HCT116 (cell line): ENCODE results near the gene CEACAM18. TPM values are rescaled to one million over a fixed set of nuclear protein-coding genes. Genes with fewer than 3 reads are reported as not detected.

Experiments used
- ATAC-seq: fragments of 200-7000 bp; cut with Tn5 transposase; 2 replicates; pipeline ENCODE4 v1.9.1; 2020; ENCODE audit warnings: mild to moderate bottlenecking, moderate library complexity
- BruUV-seq: library from RNA; stranded (reverse); fragments of 400-500 nt; replicated peaks from 2 replicates; lab custom pipeline; 2021; lab: Mats Ljungman, UMichigan
- CTCF ChIA-PET: fragments of 300-600 bp; sonication (Branson Sonifier 250); formaldehyde crosslinking; loops from one replicate; lab custom pipeline; 2021; ENCODE audit warnings: antibody characterized with exemption; lab: Charles Lee
- POLR2A ChIA-PET: fragments of 300-600, 350-600 bp; sonication (Branson Sonifier 250); formaldehyde crosslinking; loops from one replicate; lab custom pipeline; 2021; ENCODE audit warnings: antibody characterized with exemption; lab: Charles Lee
- RAD21 ChIA-PET, 2 experiments: fragments of 300-600 bp; sonication (Branson Sonifier 250); formaldehyde crosslinking; loops; one replicate each; lab custom pipeline; 2023; ENCODE audit warnings: low total read pairs in 2 of 2; ENCODE audit not compliant: uncharacterized antibody in 2 of 2, unreplicated experiment in 2 of 2, low non-redundant PET in 1 of 2; lab: Charles Lee
- DNase-seq: peaks from one replicate; pipeline ENCODE4 v3.0.0-alpha.2; 2010; ENCODE audit warnings: low read depth, low spot score
- H2AFZ ChIP-seq: fragments of 200-600 bp; shearing (Covaris generic), sonication (generic); 2 replicates; pipeline ENCODE4 v1.6.1; 2017; ENCODE audit warnings: low read depth, mixed run types, mixed read lengths, antibody characterized with exemption, low read length; ENCODE audit not compliant: poor library complexity, severe bottlenecking
- H3K27ac ChIP-seq: 2 replicates; pipeline ENCODE4 v1.5.1; 2012; ENCODE audit warnings: low read depth, low read length
- H3K27me3 ChIP-seq: fragments of 200-600 bp; sonication (generic); 2 replicates; pipeline ENCODE4 v1.6.1; 2016; ENCODE audit warnings: mixed run types, low read length, mixed read lengths; ENCODE audit not compliant: insufficient read depth
- H3K36me3 ChIP-seq, 2 experiments: fragments of 200-500 bp in 1 of 2; fragments of 200-600 bp in 1 of 2; sonication (Bioruptor generic) in 1 of 2; sonication (generic) in 1 of 2; 2 replicates each; pipeline versions ENCODE4 v1.5.1 to v1.6.1; 2014 to 2016; ENCODE audit warnings: low read length in 2 of 2, inconsistent platforms in 1 of 2, mixed read lengths in 1 of 2, mixed run types in 1 of 2; ENCODE audit not compliant: insufficient read depth in 2 of 2, control insufficient read depth in 1 of 2
- H3K4me1 ChIP-seq, 2 experiments: fragments of 200-600 bp in 1 of 2; sonication (generic) in 1 of 2; 2 replicates each; pipeline versions ENCODE4 v1.5.1 to v1.6.1; 2012 to 2017; ENCODE audit warnings: low read length in 2 of 2, inconsistent platforms in 1 of 2, mild to moderate bottlenecking in 1 of 2, mixed read lengths in 1 of 2, mixed run types in 1 of 2, moderate library complexity in 1 of 2; ENCODE audit not compliant: insufficient read depth in 2 of 2, control insufficient read depth in 1 of 2
- H3K4me2 ChIP-seq: fragments of 200-600 bp; sonication (generic); 2 replicates; pipeline ENCODE4 v1.6.1; 2017; ENCODE audit warnings: mixed run types, low read length, mixed read lengths
- H3K4me3 ChIP-seq, 2 experiments: fragments of 200-600 bp in 1 of 2; sonication (generic) in 1 of 2; replicated peaks in 1 of 2; 2 replicates each; pipeline ENCODE4 v1.5.1; 2011 to 2016; ENCODE audit warnings: low read length in 2 of 2, control low read depth in 1 of 2, low read depth in 1 of 2, mild to moderate bottlenecking in 1 of 2, mixed read lengths in 1 of 2, mixed run types in 1 of 2
- H3K79me2 ChIP-seq: fragments of 200-600 bp; sonication (generic); 2 replicates; pipeline ENCODE4 v1.6.1; 2017; ENCODE audit warnings: mild to moderate bottlenecking, mixed run types, low read length, moderate library complexity, mixed read lengths; ENCODE audit not compliant: insufficient read depth
- H3K9ac ChIP-seq: fragments of 200-600 bp; sonication (generic); 2 replicates; pipeline ENCODE4 v1.6.1; 2016; ENCODE audit warnings: low read length, mixed read lengths
- H3K9me2 ChIP-seq: fragments of 200-600 bp; sonication (generic), shearing (Covaris generic); 2 replicates; pipeline ENCODE4 v1.6.1; 2017; ENCODE audit warnings: mixed run types, mild to moderate bottlenecking, moderate library complexity; ENCODE audit not compliant: insufficient read depth
- H3K9me3 ChIP-seq, 2 experiments: fragments of 200-500 bp in 1 of 2; fragments of 200-600 bp in 1 of 2; sonication (Bioruptor generic) in 1 of 2; sonication (generic) in 1 of 2; 2 replicates each; pipeline ENCODE4 v1.6.1; 2014 to 2017; ENCODE audit warnings: low read length in 2 of 2, mixed read lengths in 2 of 2, inconsistent platforms in 1 of 2, low read depth in 1 of 2, mild to moderate bottlenecking in 1 of 2, mixed run types in 1 of 2, moderate library complexity in 1 of 2; ENCODE audit not compliant: control insufficient read depth in 1 of 2, insufficient read depth in 1 of 2
- H4K20me1 ChIP-seq: fragments of 200-600 bp; sonication (generic), shearing (Covaris generic); 2 replicates; pipeline ENCODE4 v1.6.1; 2017; ENCODE audit warnings: mixed run types, mild to moderate bottlenecking, moderate library complexity; ENCODE audit not compliant: insufficient read depth
- CBX3 ChIP-seq: IDR thresholded peaks from 2 replicates; pipeline ENCODE4 v1.6.1; 2012; ENCODE audit warnings: low read depth
- CEBPB ChIP-seq: IDR thresholded peaks from 2 replicates; pipeline ENCODE4 v1.6.1; 2012; ENCODE audit warnings: low read depth
- ELF1 ChIP-seq: IDR thresholded peaks from 2 replicates; pipeline ENCODE4 v1.6.1; 2012; ENCODE audit warnings: low read depth, borderline replicate concordance
- FOSL1 ChIP-seq: IDR thresholded peaks from 2 replicates; pipeline ENCODE4 v1.6.1; 2012; ENCODE audit warnings: low read depth
- JUND ChIP-seq: IDR thresholded peaks from 2 replicates; pipeline ENCODE4 v1.6.1; 2012
- POLR2AphosphoS5 ChIP-seq: IDR thresholded peaks from 2 replicates; pipeline ENCODE4 v1.6.1; 2011; ENCODE audit warnings: mild to moderate bottlenecking, low read depth, low read length, moderate library complexity
- TCF7L2 ChIP-seq: IDR thresholded peaks from 2 replicates; pipeline ENCODE4 v1.7.0; 2011; ENCODE audit warnings: borderline replicate concordance, inconsistent platforms; ENCODE audit not compliant: insufficient read depth, insufficient read length; ENCODE audit errors: extremely low read depth
- YY1 ChIP-seq: IDR thresholded peaks from 2 replicates; pipeline ENCODE4 v1.6.1; 2011; ENCODE audit warnings: low read length, low read depth, moderate library complexity, mild to moderate bottlenecking; ENCODE audit not compliant: insufficient replicate concordance; ENCODE audit errors: extremely low read depth
- intact Hi-C: fragments of 100-400 bp; cut with micrococcal nuclease; formaldehyde crosslinking; loops from 2 replicates; pipeline ENCODE4 v1.10.0; 2022
- total RNA-seq: library from RNA; stranded (reverse); gene quantifications from one replicate; pipeline ENCODE4 v1.2.1, GENCODE V29; 2021; ENCODE audit not compliant: unreplicated experiment
- TF ChIP-seq, protein P1 (sequence below): IDR thresholded peaks from 2 replicates; pipeline ENCODE4 v1.6.1; 2012; ENCODE audit warnings: low read depth
- TF ChIP-seq, protein P2 (sequence below): IDR thresholded peaks from 2 replicates; pipeline ENCODE4 v1.6.1; 2012
- TF ChIP-seq, protein P3 (sequence below), 3 experiments: fragments of 200-600 bp in 1 of 3; sonication (generic) in 1 of 3; IDR thresholded peaks in 2 of 3; conservative IDR thresholded peaks in 1 of 3; 2 replicates each; pipeline ENCODE4 v1.5.1; 2012 to 2017; ENCODE audit warnings: low read depth in 2 of 3, low read length in 2 of 3, antibody characterized with exemption in 1 of 3, borderline replicate concordance in 1 of 3, control low read depth in 1 of 3, mild to moderate bottlenecking in 1 of 3, mixed read lengths in 1 of 3, mixed run types in 1 of 3, moderate library complexity in 1 of 3; ENCODE audit not compliant: insufficient read depth in 1 of 3
- TF ChIP-seq, protein P4 (sequence below): IDR thresholded peaks from 2 replicates; pipeline ENCODE4 v1.6.1; 2011; ENCODE audit warnings: mild to moderate bottlenecking, low read length, moderate library complexity; ENCODE audit not compliant: insufficient replicate concordance; ENCODE audit errors: extremely low read depth

CEACAM18 gene
- total RNA-seq, 1 experiment from 2014 or later, result not detected

DNA sequence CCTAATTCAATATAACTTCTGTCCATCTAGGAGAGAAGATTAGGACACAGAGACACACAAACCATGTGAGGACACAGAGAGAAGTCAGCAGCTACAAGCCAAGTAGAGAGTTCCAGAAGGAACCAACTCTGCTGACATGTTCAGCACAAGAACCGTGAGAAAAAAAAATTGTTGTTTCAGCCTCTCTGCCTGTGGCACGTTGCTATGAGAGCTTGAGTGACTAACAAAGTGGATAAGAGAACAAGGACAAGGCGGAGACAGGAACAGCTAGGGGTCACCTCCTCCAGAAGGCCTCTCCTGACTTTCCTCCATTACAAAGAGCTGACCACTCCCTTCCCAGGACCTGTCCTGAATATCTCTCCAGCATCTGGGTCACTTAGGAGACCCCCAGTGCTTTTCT, 28.9 kb downstream of the CEACAM18 start:
- no peaks in the 10 kb centered on the region for H3K9me2 ChIP-seq
- no peaks in the 10 kb centered on the region for H3K4me1 ChIP-seq
- no peak for ATAC-seq
- RAD21 ChIA-PET, result no interaction called here
- no peaks in the 10 kb centered on the region for H4K20me1 ChIP-seq
- no peaks in the 10 kb centered on the region for H3K79me2 ChIP-seq
- peaks cover 4% of the 10 kb centered on the region for H3K27me3 ChIP-seq
- no peak for DNase-seq
- no peak overlapping the region for H3K9ac ChIP-seq
- POLR2A ChIA-PET, result no interaction called here
- no peak overlapping the region for H3K4me3 ChIP-seq
- H3K27ac ChIP-seq, result no peak overlapping the region
- H3K9me3 ChIP-seq, result no peaks in the 10 kb centered on the region
- no peak overlapping the region for H3K4me2 ChIP-seq
- no peaks in the 10 kb centered on the region for H3K36me3 ChIP-seq
- CTCF ChIA-PET, result no interaction called here
- intact Hi-C loops, result no loop called here
- no peak overlapping the region for H2AFZ ChIP-seq
- TF ChIP-seq, protein P1, sequence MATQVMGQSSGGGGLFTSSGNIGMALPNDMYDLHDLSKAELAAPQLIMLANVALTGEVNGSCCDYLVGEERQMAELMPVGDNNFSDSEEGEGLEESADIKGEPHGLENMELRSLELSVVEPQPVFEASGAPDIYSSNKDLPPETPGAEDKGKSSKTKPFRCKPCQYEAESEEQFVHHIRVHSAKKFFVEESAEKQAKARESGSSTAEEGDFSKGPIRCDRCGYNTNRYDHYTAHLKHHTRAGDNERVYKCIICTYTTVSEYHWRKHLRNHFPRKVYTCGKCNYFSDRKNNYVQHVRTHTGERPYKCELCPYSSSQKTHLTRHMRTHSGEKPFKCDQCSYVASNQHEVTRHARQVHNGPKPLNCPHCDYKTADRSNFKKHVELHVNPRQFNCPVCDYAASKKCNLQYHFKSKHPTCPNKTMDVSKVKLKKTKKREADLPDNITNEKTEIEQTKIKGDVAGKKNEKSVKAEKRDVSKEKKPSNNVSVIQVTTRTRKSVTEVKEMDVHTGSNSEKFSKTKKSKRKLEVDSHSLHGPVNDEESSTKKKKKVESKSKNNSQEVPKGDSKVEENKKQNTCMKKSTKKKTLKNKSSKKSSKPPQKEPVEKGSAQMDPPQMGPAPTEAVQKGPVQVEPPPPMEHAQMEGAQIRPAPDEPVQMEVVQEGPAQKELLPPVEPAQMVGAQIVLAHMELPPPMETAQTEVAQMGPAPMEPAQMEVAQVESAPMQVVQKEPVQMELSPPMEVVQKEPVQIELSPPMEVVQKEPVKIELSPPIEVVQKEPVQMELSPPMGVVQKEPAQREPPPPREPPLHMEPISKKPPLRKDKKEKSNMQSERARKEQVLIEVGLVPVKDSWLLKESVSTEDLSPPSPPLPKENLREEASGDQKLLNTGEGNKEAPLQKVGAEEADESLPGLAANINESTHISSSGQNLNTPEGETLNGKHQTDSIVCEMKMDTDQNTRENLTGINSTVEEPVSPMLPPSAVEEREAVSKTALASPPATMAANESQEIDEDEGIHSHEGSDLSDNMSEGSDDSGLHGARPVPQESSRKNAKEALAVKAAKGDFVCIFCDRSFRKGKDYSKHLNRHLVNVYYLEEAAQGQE, result no peak
- TF ChIP-seq, protein P2, sequence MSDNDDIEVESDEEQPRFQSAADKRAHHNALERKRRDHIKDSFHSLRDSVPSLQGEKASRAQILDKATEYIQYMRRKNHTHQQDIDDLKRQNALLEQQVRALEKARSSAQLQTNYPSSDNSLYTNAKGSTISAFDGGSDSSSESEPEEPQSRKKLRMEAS, result no peak
- TF ChIP-seq YY1 (no peak), CBX3 (no peak), ELF1 (no peak)
- TF ChIP-seq, all 23 proteins: peak for 0
- BruUV-seq, result no TSS peak

DNA sequence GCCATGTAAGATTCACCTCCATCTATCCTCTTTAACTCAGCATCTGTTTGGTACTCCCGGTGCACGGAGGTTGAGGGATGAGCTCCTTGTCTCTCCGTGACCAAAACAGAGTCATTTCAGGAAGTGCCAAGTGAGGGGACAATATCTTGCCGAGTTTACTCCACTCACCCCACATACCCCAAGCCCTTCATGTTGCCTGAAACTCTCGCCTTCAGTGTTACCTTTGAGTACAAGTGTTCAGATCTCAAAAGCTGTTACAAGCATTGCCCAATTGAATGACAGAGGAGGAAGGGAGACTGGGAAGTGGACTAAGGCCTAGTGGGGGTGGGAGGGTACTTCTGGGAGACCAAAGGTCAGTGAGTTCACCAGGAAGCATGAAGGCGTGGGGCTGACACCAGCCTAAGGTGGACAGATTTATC, 29.3 kb downstream of the CEACAM18 start:
- no peak overlapping the region for H3K4me2 ChIP-seq
- H4K20me1 ChIP-seq, result no peaks in the 10 kb centered on the region
- H3K36me3 ChIP-seq, result no peaks in the 10 kb centered on the region
- H3K4me3 ChIP-seq, result no peak overlapping the region
- RAD21 ChIA-PET, result no interaction called here
- no peak overlapping the region for H3K27ac ChIP-seq
- H3K9me2 ChIP-seq, result no peaks in the 10 kb centered on the region
- no peaks in the 10 kb centered on the region for H3K9me3 ChIP-seq
- H3K79me2 ChIP-seq, result no peaks in the 10 kb centered on the region
- DNase-seq, result no peak
- no peak overlapping the region for H3K9ac ChIP-seq
- ATAC-seq, result no peak
- no peak overlapping the region for H2AFZ ChIP-seq
- intact Hi-C loops, result no loop called here
- BruUV-seq, result no TSS peak
- POLR2A ChIA-PET, result no interaction called here
- H3K27me3 ChIP-seq, result peaks cover 6% of the 10 kb centered on the region
- no peaks in the 10 kb centered on the region for H3K4me1 ChIP-seq
- CTCF ChIA-PET, result no interaction called here
- no peak for TF ChIP-seq CEBPB
- TF ChIP-seq TCF7L2, result no peak
- no peak for TF ChIP-seq CBX3
- TF ChIP-seq JUND, result no peak
- no peak for TF ChIP-seq POLR2AphosphoS5
- TF ChIP-seq, protein P3, sequence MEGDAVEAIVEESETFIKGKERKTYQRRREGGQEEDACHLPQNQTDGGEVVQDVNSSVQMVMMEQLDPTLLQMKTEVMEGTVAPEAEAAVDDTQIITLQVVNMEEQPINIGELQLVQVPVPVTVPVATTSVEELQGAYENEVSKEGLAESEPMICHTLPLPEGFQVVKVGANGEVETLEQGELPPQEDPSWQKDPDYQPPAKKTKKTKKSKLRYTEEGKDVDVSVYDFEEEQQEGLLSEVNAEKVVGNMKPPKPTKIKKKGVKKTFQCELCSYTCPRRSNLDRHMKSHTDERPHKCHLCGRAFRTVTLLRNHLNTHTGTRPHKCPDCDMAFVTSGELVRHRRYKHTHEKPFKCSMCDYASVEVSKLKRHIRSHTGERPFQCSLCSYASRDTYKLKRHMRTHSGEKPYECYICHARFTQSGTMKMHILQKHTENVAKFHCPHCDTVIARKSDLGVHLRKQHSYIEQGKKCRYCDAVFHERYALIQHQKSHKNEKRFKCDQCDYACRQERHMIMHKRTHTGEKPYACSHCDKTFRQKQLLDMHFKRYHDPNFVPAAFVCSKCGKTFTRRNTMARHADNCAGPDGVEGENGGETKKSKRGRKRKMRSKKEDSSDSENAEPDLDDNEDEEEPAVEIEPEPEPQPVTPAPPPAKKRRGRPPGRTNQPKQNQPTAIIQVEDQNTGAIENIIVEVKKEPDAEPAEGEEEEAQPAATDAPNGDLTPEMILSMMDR (IDR thresholded peaks at IDR 0.05 in 2 of 3, conservative IDR thresholded peaks at IDR 0.05 in 1 of 3; ENCODE audit: borderline replicate concordance in 1 of 3, insufficient read depth in 1 of 3, low read depth in 2 of 3, low read length in 2 of 3), result no peak
- TF ChIP-seq FOSL1, result no peak
- TF ChIP-seq, protein P4, sequence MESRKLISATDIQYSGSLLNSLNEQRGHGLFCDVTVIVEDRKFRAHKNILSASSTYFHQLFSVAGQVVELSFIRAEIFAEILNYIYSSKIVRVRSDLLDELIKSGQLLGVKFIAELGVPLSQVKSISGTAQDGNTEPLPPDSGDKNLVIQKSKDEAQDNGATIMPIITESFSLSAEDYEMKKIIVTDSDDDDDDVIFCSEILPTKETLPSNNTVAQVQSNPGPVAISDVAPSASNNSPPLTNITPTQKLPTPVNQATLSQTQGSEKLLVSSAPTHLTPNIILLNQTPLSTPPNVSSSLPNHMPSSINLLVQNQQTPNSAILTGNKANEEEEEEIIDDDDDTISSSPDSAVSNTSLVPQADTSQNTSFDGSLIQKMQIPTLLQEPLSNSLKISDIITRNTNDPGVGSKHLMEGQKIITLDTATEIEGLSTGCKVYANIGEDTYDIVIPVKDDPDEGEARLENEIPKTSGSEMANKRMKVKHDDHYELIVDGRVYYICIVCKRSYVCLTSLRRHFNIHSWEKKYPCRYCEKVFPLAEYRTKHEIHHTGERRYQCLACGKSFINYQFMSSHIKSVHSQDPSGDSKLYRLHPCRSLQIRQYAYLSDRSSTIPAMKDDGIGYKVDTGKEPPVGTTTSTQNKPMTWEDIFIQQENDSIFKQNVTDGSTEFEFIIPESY, result no peak
